ENCODE results near the gene ST6GALNAC1. TPM values are rescaled to one million over a fixed set of nuclear protein-coding genes. Genes with fewer than 3 reads are reported as not detected.
A peak's percentile ranks its signal among the peaks of the same experiment; 100 is the strongest.

Gene ST6GALNAC1
- total RNA-seq: not detected in 2 replicates

- DNase-seq (ENCODE audit: low read depth in 2 of 2): peak in 1 of 2 donors; percentile 16
Measured at GRCh38 chr17:76643553-76644148, at the start of gene ST6GALNAC1. ST6GALNAC1 (minus strand) TSS chr17:76643757; CDS start chr17:76643638, 119 bp downstream.

DNA sequence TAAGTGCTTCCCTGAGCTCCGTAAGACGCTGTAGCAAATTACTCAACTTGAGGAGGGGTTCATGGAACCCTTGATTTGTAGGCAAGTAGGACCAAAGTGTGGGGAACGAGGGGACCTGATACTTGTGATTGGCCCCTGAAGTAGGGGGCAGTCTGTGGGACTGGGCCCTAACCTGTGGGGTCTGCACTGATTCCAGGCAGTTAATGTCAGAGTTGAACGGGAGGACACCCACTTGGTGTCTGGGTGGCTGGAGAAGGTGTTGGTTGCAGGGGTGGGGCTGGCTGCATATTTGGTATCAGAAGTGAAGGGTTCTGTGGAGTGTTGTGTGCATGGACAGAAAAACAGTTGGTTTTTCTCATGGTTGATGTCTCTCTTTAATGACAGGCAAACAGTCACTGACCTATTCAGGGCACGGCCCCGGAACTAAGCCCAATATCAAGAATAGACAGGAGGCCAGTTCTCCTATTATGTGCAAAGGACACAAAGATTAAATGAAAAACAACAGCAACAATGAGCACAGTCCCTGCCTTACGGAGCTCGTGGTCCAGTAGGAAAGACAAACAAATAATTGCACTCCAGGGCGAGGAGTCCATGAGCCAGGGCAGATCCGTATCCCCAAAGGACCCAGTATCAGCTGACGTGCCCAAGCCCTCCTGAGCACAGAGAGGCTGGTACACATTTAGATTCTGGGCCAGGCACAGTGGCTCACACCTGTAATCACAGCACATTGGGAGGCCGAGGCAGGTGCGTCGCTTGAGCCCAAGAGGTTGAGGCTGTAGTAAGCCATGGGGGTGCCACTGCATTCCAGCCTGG is 48.0 kb upstream of the ST6GALNAC1 start:
- DNase-seq (ENCODE audit: low read depth in 2 of 2): no peak

DNA sequence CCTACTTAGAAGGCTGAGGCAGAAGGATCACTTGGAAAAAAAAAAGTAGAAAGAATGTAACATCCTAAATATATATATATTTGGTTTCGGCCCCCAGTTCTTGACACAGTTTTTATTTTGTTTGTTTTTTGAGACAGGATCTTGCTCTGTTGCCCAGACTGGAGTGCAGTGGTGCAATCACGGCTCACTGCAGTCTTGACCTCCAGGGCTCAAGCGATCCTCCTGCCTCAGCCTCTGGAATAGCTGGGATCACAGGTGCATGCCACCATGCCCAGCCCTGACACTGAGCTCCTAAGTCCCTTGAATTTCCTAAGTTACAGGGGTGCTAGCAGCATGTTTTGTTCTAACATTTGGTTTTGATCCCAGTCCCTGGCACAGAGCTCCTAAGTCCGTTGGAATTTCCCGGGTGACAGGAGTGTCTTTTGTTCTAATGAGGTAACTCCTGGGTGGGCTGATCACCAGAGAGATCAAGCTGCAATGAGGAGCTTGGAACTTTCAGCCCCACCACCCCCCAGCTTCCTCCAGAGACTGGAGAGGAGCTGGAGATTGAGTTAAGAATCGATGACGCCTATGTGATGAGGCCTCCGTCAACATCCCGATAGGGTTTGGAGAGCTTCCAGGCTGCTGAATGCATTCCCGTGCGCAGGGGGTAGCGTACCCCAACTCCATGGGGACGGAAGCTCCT is 47.2 kb upstream of the ST6GALNAC1 start:
- no peak for DNase-seq (ENCODE audit: low read depth in 2 of 2)

GRCh38 chr17:76689859-76690258 is 46.3 kb upstream of the ST6GALNAC1 start:
- no peak for DNase-seq (ENCODE audit: low read depth in 2 of 2)

- DNase-seq (ENCODE audit: low read depth in 2 of 2): peak; percentile 57 to 68
Measured at GRCh38 chr17:76688165-76688622, 44.6 kb upstream of the ST6GALNAC1 start.

DNA sequence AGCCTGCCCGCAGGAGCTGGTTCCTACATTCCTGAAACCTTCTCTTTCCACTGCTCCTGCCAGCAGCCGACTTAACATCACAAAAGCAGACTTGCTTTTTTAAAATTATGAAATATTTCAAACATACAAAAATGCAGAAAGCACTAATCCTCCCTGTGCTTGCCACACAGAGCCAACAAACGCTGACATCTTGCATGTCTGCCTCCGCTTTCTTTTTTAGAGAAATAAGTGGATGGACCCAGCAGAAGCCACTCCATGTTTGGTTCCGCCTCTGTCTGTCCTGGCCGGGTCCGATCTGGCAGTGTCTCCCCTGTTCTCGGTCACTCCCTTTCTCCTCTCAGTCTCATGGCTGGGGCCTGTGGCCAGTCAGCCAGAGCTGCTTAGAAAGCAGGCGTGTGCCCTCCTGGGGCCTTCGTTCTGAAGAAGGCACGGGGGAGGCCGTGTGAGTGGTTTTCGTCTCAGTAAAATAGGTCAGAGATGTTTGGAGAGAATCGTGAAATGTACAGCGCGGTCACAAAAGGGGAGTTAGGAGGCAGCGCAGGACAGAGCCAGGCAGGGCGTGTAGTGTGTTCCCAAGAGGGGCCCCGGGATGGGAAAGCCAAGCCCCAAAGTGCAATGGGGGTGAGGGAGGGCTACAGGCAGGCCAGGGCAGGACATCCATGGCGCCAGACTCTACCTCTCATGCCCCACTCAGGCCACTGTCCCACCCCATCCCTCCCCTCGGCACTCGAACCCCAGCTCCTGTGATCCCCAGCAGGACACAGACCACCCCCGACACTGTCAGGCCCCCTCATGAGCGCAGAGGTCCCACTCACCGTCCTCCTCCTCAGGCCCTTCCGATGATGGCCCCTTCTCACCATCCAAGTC is 44.0 kb upstream of the ST6GALNAC1 start:
- DNase-seq (ENCODE audit: low read depth in 2 of 2): no peak

GRCh38 chr17:76686538-76687297 is 43.2 kb upstream of the ST6GALNAC1 start:
- DNase-seq (ENCODE audit: low read depth in 2 of 2): no peak

DNA sequence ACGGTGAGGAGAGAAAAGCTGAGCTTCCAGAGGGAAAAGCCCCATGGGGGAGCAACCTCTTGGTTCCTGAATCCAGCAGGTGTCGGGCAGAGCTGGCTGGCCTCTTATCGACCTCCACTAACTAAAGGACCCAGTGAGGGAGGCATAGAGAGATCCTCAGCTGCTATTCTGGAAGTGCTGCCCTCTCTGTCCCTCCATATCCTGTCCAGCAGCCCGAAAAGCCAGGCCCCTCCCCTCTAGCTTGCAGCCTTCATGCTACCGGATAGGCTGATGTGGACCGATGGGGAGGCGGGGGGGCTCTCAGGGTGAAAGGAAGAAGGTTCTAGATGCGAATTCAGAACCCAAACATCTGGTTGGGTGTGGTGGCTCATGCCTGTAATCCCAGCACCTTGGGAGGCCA is 42.3 kb upstream of the ST6GALNAC1 start:
- DNase-seq (ENCODE audit: low read depth in 2 of 2): no peak

- no peak for DNase-seq (ENCODE audit: low read depth in 2 of 2)
Measured at GRCh38 chr17:76685366-76685765, 41.8 kb upstream of the ST6GALNAC1 start.

GRCh38 chr17:76684756-76685155 is 41.2 kb upstream of the ST6GALNAC1 start:
- no peak for DNase-seq (ENCODE audit: low read depth in 2 of 2)

DNA sequence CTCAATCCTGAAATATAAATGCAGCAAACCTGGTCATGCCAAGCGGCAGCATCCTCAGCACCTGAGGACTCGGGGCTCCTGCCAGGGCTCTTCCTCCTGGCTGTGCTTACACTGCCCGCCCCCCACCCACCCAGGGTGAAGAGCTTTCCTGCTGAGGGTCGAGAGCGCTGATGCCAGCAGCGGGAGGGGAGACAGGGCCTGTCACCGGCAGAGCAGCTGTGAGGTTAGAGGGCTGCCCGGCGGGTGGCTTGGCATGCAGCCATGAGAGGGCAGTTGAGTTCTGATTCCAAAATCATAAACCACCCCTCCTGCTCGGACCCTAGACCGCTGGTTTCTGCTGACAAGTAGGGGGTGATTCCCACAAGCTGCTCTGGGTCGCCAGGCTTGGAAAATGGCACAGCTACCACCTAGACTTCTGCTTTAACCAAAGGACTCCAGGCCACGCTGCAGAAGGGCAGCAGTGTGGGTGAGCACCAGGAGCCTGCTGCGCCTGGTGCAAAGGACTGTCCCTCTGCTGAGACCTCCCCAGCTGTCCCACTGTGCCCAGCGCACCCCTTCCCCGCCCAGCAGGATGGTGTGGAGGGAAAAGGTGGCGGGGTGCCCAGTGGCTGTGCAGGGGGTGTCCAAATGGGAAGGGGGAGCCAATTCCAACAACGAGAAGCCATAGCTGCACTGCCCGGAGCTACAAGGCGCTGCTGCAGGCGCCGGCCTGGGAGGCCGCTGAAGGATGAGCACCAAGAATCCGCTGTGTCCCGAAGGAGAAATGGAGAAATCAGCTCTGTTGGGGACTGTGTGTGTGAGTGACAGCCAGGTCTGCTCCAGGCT is 40.6 kb upstream of the ST6GALNAC1 start:
- no peak for DNase-seq (ENCODE audit: low read depth in 2 of 2)

GRCh38 chr17:76683011-76683755 is 39.6 kb upstream of the ST6GALNAC1 start:
- DNase-seq (ENCODE audit: low read depth in 2 of 2): no peak

DNA sequence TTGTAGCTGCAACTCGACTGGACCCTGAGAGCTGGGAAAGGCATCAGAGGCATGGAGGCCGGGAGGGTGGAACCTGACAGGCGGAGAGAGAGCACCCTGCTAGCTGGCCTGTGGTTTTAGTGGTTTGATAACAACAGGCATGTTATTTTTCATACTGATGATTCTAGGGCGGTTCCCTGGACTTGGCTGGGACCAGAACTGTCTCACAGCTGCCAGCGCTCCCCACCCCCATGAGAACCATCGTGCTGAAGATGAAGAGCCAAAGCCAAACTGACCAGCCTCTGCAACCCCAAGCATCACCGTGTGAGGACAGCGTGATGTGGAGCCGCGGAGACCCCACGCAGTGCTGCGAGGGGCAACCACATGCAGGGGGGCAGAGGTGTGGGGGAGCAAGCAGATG is 38.7 kb upstream of the ST6GALNAC1 start:
- DNase-seq (ENCODE audit: low read depth in 2 of 2): no peak

DNA sequence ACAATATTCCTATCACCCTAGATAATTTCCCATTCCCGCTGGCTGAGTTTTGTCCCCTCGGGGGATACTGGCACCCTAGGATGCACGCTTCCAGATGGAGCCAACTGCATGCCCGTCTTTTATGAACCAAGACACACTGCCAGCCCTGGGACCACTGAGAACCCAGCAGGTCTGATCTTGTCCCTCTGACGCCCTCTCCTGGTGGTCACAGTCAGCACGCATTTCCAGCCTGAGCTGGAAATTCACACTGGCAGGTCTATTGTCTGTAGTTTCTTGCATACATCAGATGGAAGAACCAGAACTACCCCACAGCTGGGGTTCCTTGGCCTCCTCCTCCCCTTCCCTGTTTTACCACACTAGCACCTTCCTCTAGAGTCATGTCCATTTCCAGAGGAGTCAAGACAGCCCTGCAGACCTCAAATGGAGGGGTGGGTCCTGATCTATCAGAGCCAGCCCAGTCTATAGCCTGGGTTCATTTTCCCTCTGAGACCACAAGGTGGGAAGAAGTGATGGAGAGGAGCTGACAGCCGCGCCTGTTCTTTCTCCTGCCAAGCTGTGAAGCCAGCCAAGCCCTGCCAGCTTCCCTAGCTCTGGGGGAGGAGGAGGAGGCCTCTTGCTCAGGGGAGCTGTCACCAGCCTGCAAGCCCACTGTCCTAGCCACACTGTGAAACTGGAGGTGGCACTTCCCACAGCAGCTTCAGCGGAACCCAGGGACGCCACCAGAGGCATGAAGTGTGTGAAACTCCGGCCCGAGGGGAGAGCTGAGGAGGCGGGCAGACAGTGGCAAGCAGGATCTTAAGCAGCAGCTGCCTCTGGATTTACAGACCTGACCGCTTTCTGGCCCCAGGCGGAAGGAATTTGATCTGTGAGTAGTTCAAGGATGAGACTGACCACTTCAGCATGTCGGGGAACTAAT is 37.9 kb upstream of the ST6GALNAC1 start:
- DNase-seq (ENCODE audit: low read depth in 2 of 2): peak; percentile 77

DNA sequence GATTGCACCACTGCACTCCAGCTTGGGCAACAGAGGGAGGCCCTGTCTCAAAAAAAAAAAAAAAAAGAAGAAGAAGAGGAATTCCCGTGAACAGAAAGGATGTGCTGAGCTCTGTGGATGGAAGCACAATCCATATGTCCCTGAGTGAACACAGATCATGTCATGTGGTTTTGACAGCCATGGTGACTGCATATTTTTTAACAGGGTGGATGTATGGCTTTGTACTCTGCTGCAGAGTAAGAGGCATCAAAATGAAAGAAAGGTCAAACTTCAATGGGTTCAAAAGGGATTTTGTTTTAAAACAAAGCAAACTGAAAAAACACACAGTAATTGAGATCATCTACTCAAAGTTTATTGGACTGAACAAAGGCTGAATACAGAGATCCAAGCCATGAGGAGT is 35.7 kb upstream of the ST6GALNAC1 start:
- no peak for DNase-seq (ENCODE audit: low read depth in 2 of 2)

GRCh38 chr17:76678330-76678729 is 34.8 kb upstream of the ST6GALNAC1 start:
- no peak for DNase-seq (ENCODE audit: low read depth in 2 of 2)

DNA sequence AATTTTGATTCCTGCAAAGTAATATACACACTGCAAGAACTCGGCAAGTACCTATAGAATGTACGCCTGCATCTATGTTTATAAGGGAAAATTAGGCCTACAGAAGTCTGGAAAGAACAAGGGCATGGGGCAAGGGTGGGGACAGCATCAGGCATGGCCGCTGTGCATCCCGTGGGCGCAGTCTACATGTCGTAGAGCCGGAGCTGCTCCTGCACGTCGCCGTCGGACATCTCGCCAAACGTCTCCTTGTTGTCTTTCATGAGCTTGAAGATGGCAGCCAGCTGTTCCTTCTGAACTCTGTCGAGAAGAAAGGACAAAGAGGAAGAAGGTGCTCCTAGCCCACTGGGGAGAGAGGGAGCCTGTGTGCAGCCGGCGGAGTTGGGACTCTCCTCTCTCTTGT is 33.8 kb upstream of the ST6GALNAC1 start:
- no peak for DNase-seq (ENCODE audit: low read depth in 2 of 2)

- no peak for DNase-seq (ENCODE audit: low read depth in 2 of 2)
Measured at GRCh38 chr17:76676629-76677028, 33.1 kb upstream of the ST6GALNAC1 start.

Measured in lung microvascular endothelial cell (primary cell).